SK-N-SH treated with all-trans-retinoic acid at 6 μM for 48 hours (cell line): ENCODE measurements around the gene RAPGEF1.
"Not testable (repeated sequence)": the region's sequence is repeated elsewhere in the genome, so short reads cannot be mapped to it uniquely, and the experiment has no call there.

ENCODE experiments used
- ARNTL ChIP-seq: fragments of 450-650 bp; formaldehyde crosslinking; IDR thresholded peaks from 2 replicates; pipeline ENCODE4 v1.5.0; 2020; ENCODE audit warnings: low read depth, mild to moderate bottlenecking, moderate library complexity, borderline replicate concordance
- BACH2 ChIP-seq: fragments of 250-450 bp; sonication (Bioruptor Pico); IDR thresholded peaks from 2 replicates; pipeline ENCODE4 v1.9.0; 2021; ENCODE audit warnings: mild to moderate bottlenecking, borderline replicate concordance
- CSDC2 ChIP-seq: fragments of 250-450 bp; sonication (Bioruptor Pico); IDR thresholded peaks from 2 replicates; pipeline ENCODE4 v1.5.0; 2020; ENCODE audit warnings: mild to moderate bottlenecking, moderate library complexity
- POU6F1 ChIP-seq: fragments of 250-450 bp; sonication (Bioruptor Pico); IDR thresholded peaks from 2 replicates; pipeline ENCODE4 v1.8.0; 2021; ENCODE audit warnings: low read depth, mild to moderate bottlenecking, moderate library complexity, borderline replicate concordance
- PPARA ChIP-seq: fragments of 250-450 bp; sonication (Bioruptor Pico); IDR thresholded peaks from 2 replicates; pipeline ENCODE4 v1.5.0; 2020; ENCODE audit warnings: mild to moderate bottlenecking, borderline replicate concordance
- RARB ChIP-seq: fragments of 250-450 bp; sonication (Bioruptor Pico); IDR thresholded peaks from 2 replicates; pipeline ENCODE4 v1.8.0; 2021; ENCODE audit warnings: mild to moderate bottlenecking, moderate library complexity
- TCF4 ChIP-seq: fragments of 250-450 bp; sonication (Bioruptor Pico); IDR thresholded peaks from 2 replicates; pipeline ENCODE4 v1.8.0; 2021; ENCODE audit warnings: mild to moderate bottlenecking, moderate library complexity, borderline replicate concordance
- ZFP30 ChIP-seq: fragments of 450-650 bp; formaldehyde crosslinking; IDR thresholded peaks from 2 replicates; pipeline ENCODE4 v1.5.0; 2022; ENCODE audit warnings: mild to moderate bottlenecking, moderate library complexity
- TF ChIP-seq, protein P1 (sequence below): fragments of 250-450 bp; sonication (Bioruptor Pico); IDR thresholded peaks from 2 replicates; pipeline ENCODE4 v1.8.0; 2020; ENCODE audit warnings: mild to moderate bottlenecking, moderate library complexity, borderline replicate concordance
- TF ChIP-seq, protein P2 (sequence below): fragments of 250-450 bp; sonication (Bioruptor Pico); IDR thresholded peaks from 2 replicates; pipeline ENCODE4 v1.5.1; 2020; ENCODE audit warnings: low read depth, mild to moderate bottlenecking, moderate library complexity

- not testable (repeated sequence) for TF ChIP-seq BACH2; POU6F1 (CRISPR knock-in tag); RARB; ZFP30; PPARA; TCF4 (CRISPR knock-in tag); ARNTL (CRISPR knock-in tag); CSDC2
- TF ChIP-seq, protein P1, sequence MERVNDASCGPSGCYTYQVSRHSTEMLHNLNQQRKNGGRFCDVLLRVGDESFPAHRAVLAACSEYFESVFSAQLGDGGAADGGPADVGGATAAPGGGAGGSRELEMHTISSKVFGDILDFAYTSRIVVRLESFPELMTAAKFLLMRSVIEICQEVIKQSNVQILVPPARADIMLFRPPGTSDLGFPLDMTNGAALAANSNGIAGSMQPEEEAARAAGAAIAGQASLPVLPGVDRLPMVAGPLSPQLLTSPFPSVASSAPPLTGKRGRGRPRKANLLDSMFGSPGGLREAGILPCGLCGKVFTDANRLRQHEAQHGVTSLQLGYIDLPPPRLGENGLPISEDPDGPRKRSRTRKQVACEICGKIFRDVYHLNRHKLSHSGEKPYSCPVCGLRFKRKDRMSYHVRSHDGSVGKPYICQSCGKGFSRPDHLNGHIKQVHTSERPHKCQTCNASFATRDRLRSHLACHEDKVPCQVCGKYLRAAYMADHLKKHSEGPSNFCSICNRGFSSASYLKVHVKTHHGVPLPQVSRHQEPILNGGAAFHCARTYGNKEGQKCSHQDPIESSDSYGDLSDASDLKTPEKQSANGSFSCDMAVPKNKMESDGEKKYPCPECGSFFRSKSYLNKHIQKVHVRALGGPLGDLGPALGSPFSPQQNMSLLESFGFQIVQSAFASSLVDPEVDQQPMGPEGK (CRISPR knock-in tag), result not testable (repeated sequence)
- TF ChIP-seq, protein P2, sequence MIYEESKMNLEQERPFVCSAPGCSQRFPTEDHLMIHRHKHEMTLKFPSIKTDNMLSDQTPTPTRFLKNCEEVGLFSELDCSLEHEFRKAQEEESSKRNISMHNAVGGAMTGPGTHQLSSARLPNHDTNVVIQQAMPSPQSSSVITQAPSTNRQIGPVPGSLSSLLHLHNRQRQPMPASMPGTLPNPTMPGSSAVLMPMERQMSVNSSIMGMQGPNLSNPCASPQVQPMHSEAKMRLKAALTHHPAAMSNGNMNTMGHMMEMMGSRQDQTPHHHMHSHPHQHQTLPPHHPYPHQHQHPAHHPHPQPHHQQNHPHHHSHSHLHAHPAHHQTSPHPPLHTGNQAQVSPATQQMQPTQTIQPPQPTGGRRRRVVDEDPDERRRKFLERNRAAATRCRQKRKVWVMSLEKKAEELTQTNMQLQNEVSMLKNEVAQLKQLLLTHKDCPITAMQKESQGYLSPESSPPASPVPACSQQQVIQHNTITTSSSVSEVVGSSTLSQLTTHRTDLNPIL (CRISPR knock-in tag), result not testable (repeated sequence)
Observed at GRCh38 chr9:131753751-131754150, 13.9 kb upstream of the RAPGEF1 start.
